WERI-Rb-1 (cell line): ENCODE measurements around the gene CTTN.
"Not testable (repeated sequence)": the region's sequence is repeated elsewhere in the genome, so short reads cannot be mapped to it uniquely, and the experiment has no call there.

Source experiments
- DNase-seq: peaks from one replicate; pipeline ENCODE4 v3.0.0-alpha.2; 2020
- H3K27ac ChIP-seq: fragments of 250-450 bp; sonication (Bioruptor Pico); 2 replicates; pipeline ENCODE4 v1.5.1; 2020; ENCODE audit warnings: mild to moderate bottlenecking, moderate library complexity
- H3K27me3 ChIP-seq: fragments of 250-450 bp; sonication (Bioruptor Pico); 2 replicates; pipeline ENCODE4 v1.5.1; 2021; ENCODE audit warnings: mild to moderate bottlenecking, low read depth, moderate library complexity; ENCODE audit not compliant: insufficient read depth, severe bottlenecking
- H3K36me3 ChIP-seq: fragments of 250-450 bp; sonication (Bioruptor Pico); 2 replicates; pipeline ENCODE4 v1.5.1; 2020; ENCODE audit warnings: mild to moderate bottlenecking, moderate library complexity
- H3K4me3 ChIP-seq: 2 replicates; pipeline ENCODE4 v1.5.1; 2011; ENCODE audit warnings: low read depth, mild to moderate bottlenecking, control low read depth, low read length
- H3K9me3 ChIP-seq: fragments of 250-450 bp; sonication (Bioruptor Pico); 2 replicates; pipeline ENCODE4 v1.5.1; 2021; ENCODE audit warnings: mild to moderate bottlenecking, moderate library complexity; ENCODE audit not compliant: severe bottlenecking
- TF ChIP-seq, protein P1 (sequence below): IDR thresholded peaks from 2 replicates; pipeline ENCODE4 v1.5.1; 2011; ENCODE audit warnings: low read depth, mild to moderate bottlenecking, control low read depth, inconsistent platforms, low read length

Gene CTTN

GRCh38 chr11:70402016-70402415 lies 3.7 kb downstream of the CTTN start:
- Histone ChIP-seq H3K27me3 (no peaks in the 10 kb centered on the region), H3K27ac (no peak overlapping the region), H3K9me3 (no peaks in the 10 kb centered on the region), H3K4me3 (no peak overlapping the region), H3K36me3 (peaks cover 17% of the 10 kb centered on the region)
- TF ChIP-seq, protein P1, sequence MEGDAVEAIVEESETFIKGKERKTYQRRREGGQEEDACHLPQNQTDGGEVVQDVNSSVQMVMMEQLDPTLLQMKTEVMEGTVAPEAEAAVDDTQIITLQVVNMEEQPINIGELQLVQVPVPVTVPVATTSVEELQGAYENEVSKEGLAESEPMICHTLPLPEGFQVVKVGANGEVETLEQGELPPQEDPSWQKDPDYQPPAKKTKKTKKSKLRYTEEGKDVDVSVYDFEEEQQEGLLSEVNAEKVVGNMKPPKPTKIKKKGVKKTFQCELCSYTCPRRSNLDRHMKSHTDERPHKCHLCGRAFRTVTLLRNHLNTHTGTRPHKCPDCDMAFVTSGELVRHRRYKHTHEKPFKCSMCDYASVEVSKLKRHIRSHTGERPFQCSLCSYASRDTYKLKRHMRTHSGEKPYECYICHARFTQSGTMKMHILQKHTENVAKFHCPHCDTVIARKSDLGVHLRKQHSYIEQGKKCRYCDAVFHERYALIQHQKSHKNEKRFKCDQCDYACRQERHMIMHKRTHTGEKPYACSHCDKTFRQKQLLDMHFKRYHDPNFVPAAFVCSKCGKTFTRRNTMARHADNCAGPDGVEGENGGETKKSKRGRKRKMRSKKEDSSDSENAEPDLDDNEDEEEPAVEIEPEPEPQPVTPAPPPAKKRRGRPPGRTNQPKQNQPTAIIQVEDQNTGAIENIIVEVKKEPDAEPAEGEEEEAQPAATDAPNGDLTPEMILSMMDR: no peak
- no peak for DNase-seq

DNA sequence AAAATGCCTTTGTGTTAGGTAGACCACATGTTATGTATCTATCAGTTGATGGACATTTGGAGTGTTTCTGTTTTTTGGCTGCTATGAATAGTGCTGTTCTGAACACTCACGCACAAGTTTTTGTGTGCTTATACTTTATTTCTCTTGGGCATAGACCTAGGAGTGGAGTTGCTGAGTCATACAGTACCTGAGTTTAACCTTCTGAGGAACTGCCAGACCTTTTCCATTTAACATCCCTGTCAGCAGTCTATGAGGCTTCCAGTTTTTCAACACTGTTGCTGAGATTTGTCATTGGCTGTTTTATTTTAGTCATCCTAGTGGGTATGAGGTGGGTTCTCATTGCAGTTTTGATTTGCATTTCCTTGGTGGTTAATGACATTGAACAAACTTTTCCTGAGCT lies 4.4 kb downstream of the CTTN start:
- Histone ChIP-seq H3K36me3 (peaks cover 22% of the 10 kb centered on the region), H3K4me3 (no peak overlapping the region), H3K9me3 (no peaks in the 10 kb centered on the region), H3K27me3 (no peaks in the 10 kb centered on the region), H3K27ac (no peak overlapping the region)
- TF ChIP-seq, protein P1: no peak
- DNase-seq: no peak

DNA sequence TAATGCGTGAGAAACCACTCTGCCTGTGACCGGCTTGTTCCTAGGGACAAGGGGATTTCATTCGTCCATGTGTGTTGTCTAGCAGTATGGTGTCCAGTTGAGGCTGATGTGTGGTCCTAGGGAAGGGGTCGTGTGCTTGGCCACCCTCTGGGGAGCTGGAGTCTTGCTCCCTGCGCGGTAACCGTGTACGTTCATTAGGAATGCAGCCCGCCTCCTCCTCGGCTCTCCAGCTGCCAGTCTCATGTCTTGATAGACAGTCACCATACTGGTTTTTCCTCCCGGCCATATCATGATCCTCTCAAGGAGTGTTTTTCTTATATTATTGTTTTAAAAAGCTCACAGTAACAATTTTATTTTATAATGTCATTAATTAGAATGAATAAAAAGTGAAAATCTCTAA lies 5.9 kb downstream of the CTTN start:
- Histone ChIP-seq H3K36me3 (peaks cover 38% of the 10 kb centered on the region), H3K4me3 (no peak overlapping the region), H3K9me3 (no peaks in the 10 kb centered on the region), H3K27me3 (no peaks in the 10 kb centered on the region), H3K27ac (no peak overlapping the region)
- TF ChIP-seq, protein P1: no peak
- DNase-seq: no peak

GRCh38 chr11:70405679-70406395 lies 7.5 kb downstream of the CTTN start:
- Histone ChIP-seq H3K27me3 (no peaks in the 10 kb centered on the region), H3K4me3 (no peak overlapping the region), H3K9me3 (no peaks in the 10 kb centered on the region), H3K36me3 (peaks cover 54% of the 10 kb centered on the region), H3K27ac (no peak overlapping the region)
- TF ChIP-seq, protein P1: no peak
- DNase-seq: no peak

DNA sequence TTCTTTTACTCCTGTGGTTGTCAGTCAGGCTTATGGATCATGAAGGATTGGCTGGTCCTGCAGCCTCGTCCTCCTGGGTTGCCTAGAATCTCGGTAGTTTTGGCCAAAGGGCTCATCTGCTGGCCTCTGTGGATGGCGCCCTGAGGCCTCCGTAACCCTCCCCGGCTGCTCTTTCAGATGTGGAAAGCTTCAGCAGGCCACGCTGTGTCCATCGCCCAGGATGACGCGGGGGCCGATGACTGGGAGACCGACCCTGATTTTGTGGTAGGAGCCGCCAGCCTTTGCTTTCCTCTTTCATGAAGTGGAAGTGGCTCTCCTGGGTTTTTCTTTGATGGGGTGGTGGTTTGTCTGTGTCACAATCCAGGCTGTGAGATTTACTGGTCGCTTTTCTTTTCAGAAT lies 8.8 kb downstream of the CTTN start:
- Histone ChIP-seq H3K9me3 (no peaks in the 10 kb centered on the region), H3K27me3 (no peaks in the 10 kb centered on the region), H3K4me3 (no peak overlapping the region), H3K27ac (no peak overlapping the region), H3K36me3 (peaks cover 61% of the 10 kb centered on the region)
- DNase-seq: no peak
- TF ChIP-seq, protein P1: no peak

DNA sequence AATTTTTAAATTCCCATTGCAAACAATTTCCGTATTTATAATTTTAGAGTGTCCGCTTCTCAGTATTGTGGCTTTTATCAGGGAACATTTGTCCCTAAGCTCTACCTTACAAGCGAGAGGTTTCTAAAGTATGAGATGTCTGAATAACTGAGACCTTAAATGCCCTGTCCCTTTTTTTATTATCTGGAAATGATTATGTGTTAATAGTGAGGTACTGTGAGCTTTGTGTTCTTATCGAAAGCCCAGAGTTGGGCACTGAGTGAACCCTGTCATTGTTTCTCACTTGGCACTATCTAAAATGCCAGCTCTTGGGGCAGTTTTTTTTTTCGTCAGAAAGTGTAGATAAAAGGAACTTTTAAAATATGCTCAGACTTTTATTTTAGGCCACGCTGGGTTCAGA lies 9.5 kb downstream of the CTTN start:
- no peaks in the 10 kb centered on the region for H3K27me3 ChIP-seq
- TF ChIP-seq, protein P1: no peak
- peaks cover 68% of the 10 kb centered on the region for H3K36me3 ChIP-seq
- H3K27ac ChIP-seq: no peak overlapping the region
- H3K4me3 ChIP-seq: no peak overlapping the region
- no peak for DNase-seq
- H3K9me3 ChIP-seq: no peaks in the 10 kb centered on the region

- DNase-seq, H3K4me3 ChIP-seq, H3K27me3 ChIP-seq, H3K27ac ChIP-seq, H3K9me3 ChIP-seq: not testable (repeated sequence)
- peaks cover 73% of the 10 kb centered on the region for H3K36me3 ChIP-seq
Measured at GRCh38 chr11:70408326-70408725, 10.0 kb downstream of the CTTN start.
